Naive thymus-derived CD8-positive, alpha-beta T cell (primary cell): ENCODE measurements around the gene JAKMIP1. TPM values are rescaled to one million over a fixed set of nuclear protein-coding genes. Genes with fewer than 3 reads are reported as not detected.
A peak's percentile ranks its signal among the peaks of the same experiment; 100 is the strongest.

Experiments
- ATAC-seq, 2 donors: fragments of 150-1000 bp; cut with Tn5 transposase in 1 of 2; sonication (Bioruptor Pico), chemical (Tn5 transposase) in 1 of 2; 1 replicate in 1 of 2; 2 replicates in 1 of 2; pipeline ENCODE4 v1.10.0; 2021; ENCODE audit warnings: mild to moderate bottlenecking in 2 of 2, moderate library complexity in 2 of 2
- POLR2A ChIA-PET: fragments of 350-600 bp; sonication (Branson Sonifier 250); formaldehyde crosslinking; loops from one replicate; lab custom pipeline; 2021; ENCODE audit warnings: antibody characterized with exemption; lab: Charles Lee
- DNase-seq, 10 donors: peaks; one replicate each; pipeline versions ENCODE4 v3.0.0 to v3.0.0-alpha.2; 2020 to 2022
- H3K27ac Mint-ChIP-seq, 10 donors: one replicate each; pipeline ENCODE4 v1.8.0; 2020 to 2022; ENCODE audit warnings: mild to moderate bottlenecking in 10 of 10, mixed read lengths in 10 of 10, moderate library complexity in 4 of 10, inconsistent platforms in 1 of 10
- H3K27me3 Mint-ChIP-seq, 5 donors: one replicate each; pipeline ENCODE4 v1.8.0; 2021 to 2022; ENCODE audit warnings: mixed read lengths in 5 of 5
- H3K36me3 Mint-ChIP-seq, 3 donors: one replicate each; pipeline ENCODE4 v1.8.0; 2020 to 2022; ENCODE audit warnings: mixed read lengths in 3 of 3, mild to moderate bottlenecking in 2 of 3, inconsistent platforms in 1 of 3
- H3K4me1 Mint-ChIP-seq, 4 donors: one replicate each; pipeline ENCODE4 v1.8.0; 2021 to 2022; ENCODE audit warnings: mixed read lengths in 4 of 4
- H3K4me3 Mint-ChIP-seq, 10 donors: one replicate each; pipeline ENCODE4 v1.8.0; 2020 to 2022; ENCODE audit warnings: mild to moderate bottlenecking in 10 of 10, mixed read lengths in 10 of 10, moderate library complexity in 6 of 10, inconsistent platforms in 1 of 10
- H3K9me3 Mint-ChIP-seq, 9 donors: one replicate each; pipeline ENCODE4 v1.8.0; 2020 to 2022; ENCODE audit warnings: mixed read lengths in 9 of 9, mild to moderate bottlenecking in 3 of 9, inconsistent platforms in 1 of 9, moderate library complexity in 1 of 9
- polyA plus RNA-seq, 3 donors: library from polyadenylated mRNA; unstranded; fragments of 300-500 nt; fragmentation: Illumina TruSeq; gene quantifications; one replicate each; pipeline ENCODE4 v1.2.3, GENCODE V29; 2021
- total RNA-seq, 8 experiments: library from RNA in 2 of 8; stranded (reverse) in 2 of 8; gene quantifications; one replicate each; pipeline ENCODE4 v1.2.3 and lab custom pipeline; 2021 to 2026

JAKMIP1 gene
- total and polyA plus RNA-seq, 5 experiments from 2014 or later, result 0.15 to 9.6 (median 0.53) TPM; not detected in 1

DNA sequence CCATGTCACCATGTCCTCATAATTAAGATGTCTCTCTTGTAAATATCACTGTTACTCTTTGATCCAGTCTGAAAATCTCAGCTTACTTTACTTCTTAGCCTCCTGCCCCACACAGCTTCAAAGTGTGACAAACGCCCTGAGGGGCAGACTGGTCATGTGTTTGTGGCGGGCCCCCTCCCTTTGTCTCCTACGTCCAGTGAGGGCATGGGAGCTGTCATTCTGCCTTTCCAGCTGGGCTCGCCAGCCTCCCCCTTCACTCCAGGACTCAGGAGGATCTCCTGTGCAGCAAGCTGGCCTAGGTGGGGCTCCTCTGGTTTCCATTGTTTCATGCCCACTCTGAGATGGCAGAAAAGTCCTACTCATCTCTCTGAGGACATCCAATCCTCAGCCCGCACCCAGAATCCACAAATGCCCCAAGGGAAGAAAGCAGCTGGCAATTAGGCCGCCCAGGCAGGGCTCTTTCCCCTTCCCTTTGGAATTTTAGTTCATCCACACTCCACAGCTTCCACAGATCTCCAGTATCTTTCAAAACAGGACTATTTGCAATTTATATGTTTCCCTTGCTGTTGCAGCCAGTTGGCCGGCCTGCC is 95.7 kb downstream of the JAKMIP1 start:
- no peak overlapping the region for H3K4me3 Mint-ChIP-seq
- no peak for DNase-seq
- H3K4me1 Mint-ChIP-seq, result no peaks in the 10 kb centered on the region
- H3K9me3 Mint-ChIP-seq, result peaks cover 0 to 18% (median 0%) of the 10 kb centered on the region in 9 donors
- peaks cover 4 to 39% (median 9%) of the 10 kb centered on the region in 5 donors for H3K27me3 Mint-ChIP-seq
- POLR2A ChIA-PET, result no interaction called here
- H3K36me3 Mint-ChIP-seq, result no peaks in the 10 kb centered on the region
- ATAC-seq, result no peak
- no peak overlapping the region for H3K27ac Mint-ChIP-seq

DNA sequence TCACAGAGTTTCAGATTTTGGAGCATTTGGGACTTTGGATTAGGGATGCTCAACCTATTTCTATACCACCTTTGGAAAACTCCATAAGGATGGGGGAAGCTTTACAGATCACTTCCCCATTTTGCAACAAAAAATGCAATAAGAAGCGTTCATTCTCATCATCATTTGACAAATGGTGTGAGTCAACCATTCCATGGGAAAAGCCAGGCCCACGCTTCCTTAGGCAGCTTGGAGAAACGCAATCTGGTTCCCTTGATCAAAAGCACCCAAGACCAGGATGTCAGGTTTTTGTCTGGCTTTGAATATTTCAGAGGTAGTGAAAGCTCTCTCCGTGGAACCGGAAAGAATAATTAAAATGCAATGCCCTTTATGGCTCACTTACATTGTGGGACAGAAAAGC is 102.8 kb downstream of the JAKMIP1 start:
- no peak overlapping the region for H3K4me3 Mint-ChIP-seq
- H3K9me3 Mint-ChIP-seq, result peaks cover 0 to 7% (median 0%) of the 10 kb centered on the region in 9 donors
- peaks cover 0 to 7% (median 3%) of the 10 kb centered on the region in 5 donors for H3K27me3 Mint-ChIP-seq
- POLR2A ChIA-PET, result no interaction called here
- no peaks in the 10 kb centered on the region for H3K36me3 Mint-ChIP-seq
- H3K27ac Mint-ChIP-seq, result no peak overlapping the region
- peaks cover 0 to 3% (median 0%) of the 10 kb centered on the region in 4 donors for H3K4me1 Mint-ChIP-seq
- ATAC-seq (no peak), DNase-seq (no peak)

DNA sequence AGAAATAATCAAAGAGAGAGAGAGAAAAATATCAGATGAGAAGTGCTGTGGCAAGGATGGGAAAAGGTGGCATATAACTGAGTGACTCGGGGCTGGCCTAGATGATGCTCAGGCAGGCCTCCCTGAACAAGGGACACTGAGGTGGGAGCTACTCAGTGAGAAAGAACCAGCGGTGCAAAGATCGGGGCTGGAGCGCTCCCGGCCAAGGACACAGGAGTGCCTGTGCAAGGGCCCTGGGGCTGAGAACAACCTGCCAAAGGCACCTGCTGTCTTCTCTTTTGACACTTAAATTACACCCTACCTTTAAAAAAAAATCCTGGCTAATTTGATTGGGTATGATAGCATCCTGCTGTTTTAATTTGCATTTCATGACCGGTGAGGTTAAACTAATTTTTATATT is 104.5 kb downstream of the JAKMIP1 start:
- POLR2A ChIA-PET, result no interaction called here
- Mint-ChIP-seq H3K27ac (no peak overlapping the region), H3K36me3 (no peaks in the 10 kb centered on the region), H3K9me3 (no peaks in the 10 kb centered on the region), H3K27me3 (peaks cover 0 to 12% (median 3%) of the 10 kb centered on the region in 5 donors), H3K4me3 (no peak overlapping the region), H3K4me1 (peaks cover 5 to 7% (median 5%) of the 10 kb centered on the region in 4 donors)
- ATAC-seq (no peak), DNase-seq (no peak)

DNA sequence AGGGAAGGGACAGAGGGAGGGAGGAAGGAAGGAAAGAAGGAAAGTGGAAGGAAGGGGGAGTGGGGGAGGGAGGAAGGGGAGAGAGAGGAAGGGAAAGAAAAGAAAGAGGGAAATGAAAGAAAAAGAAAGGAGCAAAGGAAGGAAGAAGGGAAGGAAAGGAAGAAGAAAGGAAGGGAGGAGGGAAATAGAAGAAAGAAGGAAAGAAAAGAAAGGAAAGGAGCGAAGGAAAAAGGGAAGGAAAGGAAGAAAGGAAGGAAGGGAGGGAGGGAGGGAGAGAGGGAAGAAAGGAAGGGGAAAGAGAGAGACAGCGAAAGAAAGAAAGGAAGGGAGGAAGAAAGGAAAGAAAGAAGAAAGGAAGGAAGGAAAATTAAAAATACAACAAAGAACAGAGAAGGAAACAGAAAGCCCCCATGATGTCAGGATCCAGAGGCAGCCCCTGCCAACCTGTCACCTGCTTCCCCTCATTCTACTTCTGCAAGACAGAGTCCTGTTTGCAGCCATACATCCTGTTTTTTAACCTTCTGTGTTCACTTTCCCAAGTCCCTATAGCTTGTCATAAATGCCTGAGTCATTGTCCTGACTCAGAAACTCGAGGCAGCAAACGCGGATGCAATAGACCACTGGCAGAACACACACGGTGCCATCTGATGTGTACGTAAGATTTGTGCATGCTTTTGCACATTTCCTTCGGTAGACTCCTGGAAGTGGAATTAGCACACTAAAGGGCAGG is 105.2 kb downstream of the JAKMIP1 start:
- H3K9me3 Mint-ChIP-seq, result no peaks in the 10 kb centered on the region
- H3K4me1 Mint-ChIP-seq, result peaks cover 5 to 7% (median 5%) of the 10 kb centered on the region in 4 donors
- H3K4me3 Mint-ChIP-seq, result no peak overlapping the region
- H3K27ac Mint-ChIP-seq, result no peak overlapping the region
- no peaks in the 10 kb centered on the region for H3K36me3 Mint-ChIP-seq
- DNase-seq, result no peak
- peaks cover 0 to 12% (median 3%) of the 10 kb centered on the region in 5 donors for H3K27me3 Mint-ChIP-seq
- POLR2A ChIA-PET, result no interaction called here
- no peak for ATAC-seq

DNA sequence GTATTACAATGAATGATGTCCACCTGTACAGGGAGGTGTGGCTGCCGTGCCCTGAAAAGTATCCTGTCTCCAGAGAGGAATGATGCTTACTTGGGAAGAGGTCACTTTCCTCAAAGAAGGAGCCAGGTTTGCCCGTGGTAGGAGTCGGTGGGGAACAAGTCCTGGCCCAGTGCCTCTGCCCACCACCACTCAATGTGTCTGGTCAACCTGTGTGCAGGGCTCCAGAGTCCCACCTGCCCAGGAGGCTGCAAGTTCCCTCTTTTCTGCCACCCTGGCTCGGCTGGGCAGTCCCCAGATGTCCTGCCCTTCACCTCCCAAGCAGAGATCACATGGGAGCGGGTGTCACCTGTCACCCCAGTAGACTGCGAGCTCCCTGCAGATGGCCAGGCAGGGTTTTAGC is 106.7 kb downstream of the JAKMIP1 start:
- no peaks in the 10 kb centered on the region for H3K9me3 Mint-ChIP-seq
- POLR2A ChIA-PET, result no interaction called here
- H3K27me3 Mint-ChIP-seq, result peaks cover 0 to 12% (median 3%) of the 10 kb centered on the region in 5 donors
- H3K27ac Mint-ChIP-seq, result peak overlapping the region in 1 of 10 donors; percentile 6
- no peak overlapping the region for H3K4me3 Mint-ChIP-seq
- H3K36me3 Mint-ChIP-seq, result no peaks in the 10 kb centered on the region
- ATAC-seq, result no peak
- DNase-seq, result no peak
- H3K4me1 Mint-ChIP-seq, result peaks cover 5 to 7% (median 5%) of the 10 kb centered on the region in 4 donors

DNA sequence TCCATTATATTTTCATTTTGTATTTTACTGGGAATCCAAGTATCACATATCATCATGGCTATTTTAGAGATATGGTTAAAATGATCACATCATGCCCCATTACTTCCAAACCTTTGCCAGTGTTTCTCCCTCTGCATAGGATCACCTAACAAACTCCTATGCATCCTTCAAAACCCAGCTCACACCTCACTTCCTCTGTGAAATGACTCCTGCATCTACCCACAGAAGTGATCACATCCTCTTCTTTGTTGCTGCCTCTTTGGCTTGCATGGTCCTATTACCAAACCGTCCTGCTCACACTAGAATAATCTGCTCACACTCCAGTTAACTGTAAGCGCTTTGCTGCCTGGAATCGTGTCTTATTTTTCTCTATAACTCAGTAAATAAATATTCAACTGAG is 107.4 kb downstream of the JAKMIP1 start:
- Mint-ChIP-seq H3K4me3 (no peak overlapping the region), H3K36me3 (no peaks in the 10 kb centered on the region), H3K27me3 (peaks cover 0 to 12% (median 4%) of the 10 kb centered on the region in 5 donors), H3K4me1 (peaks cover 5 to 7% (median 5%) of the 10 kb centered on the region in 4 donors), H3K27ac (no peak overlapping the region), H3K9me3 (no peaks in the 10 kb centered on the region)
- ATAC-seq (no peak), DNase-seq (no peak)
- POLR2A ChIA-PET, result no interaction called here

DNA sequence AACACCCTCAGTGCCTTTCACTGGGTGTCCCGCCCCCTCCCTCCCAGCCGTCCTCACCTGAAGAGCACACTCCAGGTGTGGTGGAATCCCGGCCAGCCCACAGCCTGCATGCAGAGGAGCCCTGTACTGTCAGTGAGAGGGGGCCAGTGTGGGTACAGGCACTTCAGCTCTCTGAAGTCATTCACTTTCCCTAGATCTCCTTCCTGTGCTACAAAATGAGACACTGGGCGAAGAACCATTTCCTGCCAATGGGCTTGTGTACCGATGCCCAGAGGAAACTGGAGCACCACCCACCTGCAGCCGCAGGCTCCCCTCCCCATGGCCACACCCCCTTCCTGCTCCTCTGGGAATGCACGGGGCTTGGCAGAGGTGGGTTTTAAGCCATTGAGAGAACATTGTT is 108.2 kb downstream of the JAKMIP1 start:
- ATAC-seq (peak in 1 of 2 donors; percentile 35), DNase-seq (no peak)
- Mint-ChIP-seq H3K36me3 (no peaks in the 10 kb centered on the region), H3K4me1 (peaks cover 5 to 7% (median 5%) of the 10 kb centered on the region in 4 donors), H3K27me3 (peaks cover 0 to 15% (median 4%) of the 10 kb centered on the region in 5 donors), H3K9me3 (no peaks in the 10 kb centered on the region), H3K27ac (peak overlapping the region in 1 of 10 donors; percentile 36), H3K4me3 (no peak overlapping the region)
- POLR2A ChIA-PET, result no interaction called here

DNA sequence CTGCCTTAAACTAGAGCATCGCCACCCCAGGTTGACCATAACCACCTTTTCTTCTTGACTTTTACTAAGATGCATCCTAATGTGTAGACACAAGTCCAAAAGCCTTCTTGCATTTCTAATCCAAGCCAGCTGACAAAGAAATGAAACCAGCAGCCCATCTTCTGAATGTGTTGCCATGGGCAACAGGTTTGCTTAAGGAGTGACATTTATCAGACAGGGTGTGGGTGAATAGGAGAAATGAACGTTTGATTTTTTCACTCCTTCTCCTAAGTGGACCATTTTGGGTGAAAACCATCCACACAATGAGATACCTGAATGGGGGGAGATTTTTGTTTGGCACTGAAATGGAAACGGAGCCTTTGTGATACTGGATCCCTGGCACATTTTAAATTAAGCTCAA is 109.4 kb downstream of the JAKMIP1 start:
- Mint-ChIP-seq H3K27ac (no peak overlapping the region), H3K9me3 (peaks cover 0 to 2% (median 0%) of the 10 kb centered on the region in 9 donors), H3K27me3 (peaks cover 2 to 19% (median 6%) of the 10 kb centered on the region in 5 donors), H3K36me3 (no peaks in the 10 kb centered on the region), H3K4me1 (peaks cover 5 to 7% (median 5%) of the 10 kb centered on the region in 4 donors), H3K4me3 (no peak overlapping the region)
- POLR2A ChIA-PET, result no interaction called here
- no peak for ATAC-seq
- DNase-seq, result no peak

DNA sequence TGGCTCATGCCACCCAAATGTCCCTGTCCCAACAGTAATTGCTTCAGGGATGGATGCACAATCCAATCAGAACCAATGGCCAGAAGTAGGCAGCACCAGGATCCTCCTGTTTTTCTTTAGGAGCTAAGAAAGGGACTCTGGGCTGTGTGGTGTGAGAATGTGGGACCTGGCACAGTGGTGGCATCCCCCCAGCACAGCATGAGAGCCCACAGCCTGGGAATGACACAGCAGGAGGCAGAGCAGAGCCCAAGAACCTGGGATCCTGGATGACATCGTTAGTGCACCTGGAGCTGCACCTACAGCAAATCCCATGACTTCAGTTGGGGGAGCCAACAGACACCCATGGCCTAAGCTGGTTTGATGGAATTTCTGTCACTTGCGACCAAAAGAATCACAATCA is 111.4 kb downstream of the JAKMIP1 start:
- peaks cover 3 to 18% (median 6%) of the 10 kb centered on the region in 5 donors for H3K27me3 Mint-ChIP-seq

DNA sequence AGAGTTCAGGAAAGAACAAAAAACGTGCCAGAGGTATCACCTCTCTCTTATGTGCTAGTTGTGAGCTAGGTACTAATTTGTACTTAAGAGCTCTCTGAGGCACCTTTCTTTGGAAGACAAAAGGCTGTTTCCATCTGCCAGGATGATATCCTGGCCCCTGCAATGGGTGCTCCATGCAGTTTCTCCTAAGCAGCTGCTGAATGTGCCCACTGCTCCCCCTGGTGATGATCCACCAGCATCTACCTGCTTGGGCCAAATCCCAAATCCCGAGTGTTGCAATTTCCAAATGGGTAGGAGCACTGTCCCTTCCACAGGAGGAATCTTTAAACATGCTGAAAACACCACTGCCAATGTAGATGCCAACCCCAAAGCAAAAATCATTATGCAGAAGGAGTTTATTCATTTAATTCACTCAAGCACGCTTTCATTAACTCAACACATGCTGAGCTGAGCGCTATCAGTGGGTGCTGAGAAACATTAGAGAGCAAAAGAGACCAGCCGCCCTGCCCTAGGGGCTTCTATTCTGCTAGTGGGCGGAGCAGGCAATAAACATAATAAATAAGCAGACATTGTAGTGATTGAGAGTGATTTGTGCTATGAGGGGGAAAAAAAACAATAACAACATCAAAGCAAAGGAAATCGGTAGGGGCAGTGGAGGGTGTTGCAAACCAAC is 112.5 kb downstream of the JAKMIP1 start:
- H3K36me3 Mint-ChIP-seq, result no peaks in the 10 kb centered on the region
- peaks cover 2 to 7% (median 5%) of the 10 kb centered on the region in 4 donors for H3K4me1 Mint-ChIP-seq
- no peak for ATAC-seq
- peaks cover 0 to 18% (median 3%) of the 10 kb centered on the region in 5 donors for H3K27me3 Mint-ChIP-seq
- POLR2A ChIA-PET, result no interaction called here
- H3K9me3 Mint-ChIP-seq, result peaks cover 0 to 2% (median 0%) of the 10 kb centered on the region in 9 donors
- DNase-seq, result no peak
- H3K27ac Mint-ChIP-seq, result no peak overlapping the region
- no peak overlapping the region for H3K4me3 Mint-ChIP-seq

More for the DNA sequence above, 111.4 kb downstream of the JAKMIP1 start:
- H3K36me3 Mint-ChIP-seq, result no peaks in the 10 kb centered on the region
- no peak overlapping the region for H3K4me3 Mint-ChIP-seq
- peaks cover 0 to 2% (median 0%) of the 10 kb centered on the region in 9 donors for H3K9me3 Mint-ChIP-seq
- ATAC-seq, result no peak
- no peak for DNase-seq
- POLR2A ChIA-PET, result no interaction called here
- peaks cover 2 to 7% (median 5%) of the 10 kb centered on the region in 4 donors for H3K4me1 Mint-ChIP-seq
- H3K27ac Mint-ChIP-seq, result no peak overlapping the region

DNA sequence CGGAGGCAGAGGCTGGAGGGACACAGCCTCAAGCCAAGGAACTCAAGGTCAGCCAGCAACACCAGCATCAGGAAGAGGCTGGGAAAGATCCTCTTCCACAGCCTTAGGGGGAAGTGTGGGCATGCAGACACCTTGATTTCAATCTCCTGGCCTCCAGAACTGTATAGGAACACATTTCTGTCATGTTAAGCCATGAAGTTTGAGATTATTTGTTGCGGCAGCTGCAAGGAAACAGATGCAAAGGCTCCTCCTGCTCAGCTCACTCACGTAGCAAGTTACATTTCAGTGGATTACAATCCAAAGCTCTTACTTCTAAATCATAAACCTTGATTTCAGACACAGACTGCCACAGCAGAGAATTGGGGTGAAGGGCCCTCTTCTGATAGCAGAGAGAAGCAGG is 113.5 kb downstream of the JAKMIP1 start:
- Mint-ChIP-seq H3K4me1 (peaks cover 0 to 2% (median 0%) of the 10 kb centered on the region in 4 donors), H3K27ac (no peak overlapping the region), H3K9me3 (peaks cover 0 to 2% (median 0%) of the 10 kb centered on the region in 9 donors), H3K27me3 (peaks cover 0 to 14% (median 3%) of the 10 kb centered on the region in 5 donors), H3K4me3 (no peak overlapping the region), H3K36me3 (no peaks in the 10 kb centered on the region)
- no peak for DNase-seq
- POLR2A ChIA-PET, result no interaction called here
- ATAC-seq, result no peak

DNA sequence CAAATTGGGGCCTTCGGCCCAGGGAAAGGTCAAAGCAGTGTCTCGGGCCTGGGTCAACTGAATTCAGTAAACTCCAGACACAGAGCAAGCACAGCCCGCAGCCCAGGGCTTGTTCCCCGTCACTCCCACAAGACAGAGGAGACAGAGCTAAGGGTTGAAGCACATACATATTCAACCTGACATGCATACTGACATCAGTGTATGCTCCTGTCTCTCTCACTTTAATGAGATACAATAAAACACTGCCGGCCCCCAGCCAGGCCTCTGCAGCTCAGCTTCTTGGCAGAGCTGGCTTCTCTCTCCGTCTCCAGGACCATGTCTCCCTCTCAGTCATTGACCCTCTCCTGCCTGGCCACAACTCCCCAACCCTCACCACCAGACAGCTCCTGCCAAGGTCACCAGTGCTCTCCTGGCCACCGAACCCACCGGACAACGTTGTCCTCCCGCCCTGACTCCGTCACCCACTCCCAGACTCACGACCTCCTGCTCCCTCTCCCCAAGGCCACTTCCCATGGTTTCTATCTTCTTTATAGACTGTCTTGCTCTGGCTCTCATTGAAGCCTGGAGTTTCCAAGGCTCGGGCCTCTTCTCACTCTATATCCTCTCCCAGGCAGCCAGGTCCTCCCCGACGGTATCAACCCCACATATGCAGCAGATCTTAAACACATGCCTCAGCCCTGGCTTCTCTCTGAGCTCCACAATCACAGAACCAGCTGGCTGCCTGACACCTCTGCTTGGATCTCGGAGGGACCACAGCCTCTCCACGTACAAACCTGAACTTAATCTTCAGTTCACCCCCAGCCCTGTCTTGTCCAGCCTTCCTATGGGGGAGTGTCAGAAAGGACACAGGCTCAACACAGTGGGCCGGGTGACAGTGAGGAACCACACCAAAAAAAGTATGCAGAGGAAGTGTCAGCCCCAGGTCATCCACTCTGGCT is 114.4 kb downstream of the JAKMIP1 start:
- DNase-seq (no peak), ATAC-seq (no peak)
- POLR2A ChIA-PET, result no interaction called here
- H3K4me3 Mint-ChIP-seq, result no peak overlapping the region
- H3K9me3 Mint-ChIP-seq, result peaks cover 0 to 2% (median 0%) of the 10 kb centered on the region in 9 donors
- H3K36me3 Mint-ChIP-seq, result no peaks in the 10 kb centered on the region
- peaks cover 0 to 14% (median 3%) of the 10 kb centered on the region in 5 donors for H3K27me3 Mint-ChIP-seq
- no peak overlapping the region for H3K27ac Mint-ChIP-seq
- H3K4me1 Mint-ChIP-seq, result no peaks in the 10 kb centered on the region
